ENCODE data around the gene SPATS2.

SPATS2 gene

GRCh38 chr12:49556391-49557186, 189.3 kb downstream of the SPATS2 start:
- Histone ChIP-seq H3K9me2 (ENCODE audit: low read depth, low read length) (no peaks in the 10 kb centered on the region), H3K4me3 (ENCODE audit: low read depth, low read length, poor library complexity, severe bottlenecking) (no peak overlapping the region), H2AFZ (ENCODE audit: low read length) (no peak overlapping the region), H3K36me3 (ENCODE audit: insufficient read depth, low read length) (peaks cover 55% of the 10 kb centered on the region), H3K4me1 (ENCODE audit: insufficient read depth, low read length, severe bottlenecking) (no peaks in the 10 kb centered on the region), H4K20me1 (ENCODE audit: insufficient read depth, low read length) (no peaks in the 10 kb centered on the region), H3F3A (ENCODE audit: insufficient read depth, low read length) (no peaks in the 10 kb centered on the region), H3K27me3 (ENCODE audit: insufficient read depth, low read length) (no peaks in the 10 kb centered on the region), H3K4me2 (ENCODE audit: low read length) (no peak overlapping the region), H3K9me3 (ENCODE audit: low read length) (no peaks in the 10 kb centered on the region), H3K27ac (ENCODE audit: low read depth, low read length, poor library complexity, severe bottlenecking) (no peak overlapping the region), H3K9ac (ENCODE audit: low read length) (no peak overlapping the region), H3K79me2 (ENCODE audit: insufficient read depth, low read length) (no peaks in the 10 kb centered on the region)
- no peak for TF ChIP-seq CTCF (IDR thresholded peaks at IDR 0.05; ENCODE audit: low read length)
- TF ChIP-seq EZH2 (IDR thresholded peaks at IDR 0.05; ENCODE audit: borderline replicate concordance, low read length) = no peak

- no peaks in the 10 kb centered on the region for H3K9me3 ChIP-seq (ENCODE audit: low read length)
- H3K4me1 ChIP-seq (ENCODE audit: insufficient read depth, low read length, severe bottlenecking) = no peaks in the 10 kb centered on the region
- H4K20me1 ChIP-seq (ENCODE audit: insufficient read depth, low read length) = no peaks in the 10 kb centered on the region
- no peak for TF ChIP-seq EZH2 (IDR thresholded peaks at IDR 0.05; ENCODE audit: borderline replicate concordance, low read length)
- no peak for TF ChIP-seq CTCF (IDR thresholded peaks at IDR 0.05; ENCODE audit: low read length)
- no peaks in the 10 kb centered on the region for H3K9me2 ChIP-seq (ENCODE audit: low read depth, low read length)
- no peak overlapping the region for H3K4me2 ChIP-seq (ENCODE audit: low read length)
- H3K36me3 ChIP-seq (ENCODE audit: insufficient read depth, low read length) = peaks cover 62% of the 10 kb centered on the region
- H3K79me2 ChIP-seq (ENCODE audit: insufficient read depth, low read length) = no peaks in the 10 kb centered on the region
- H3K27ac ChIP-seq (ENCODE audit: low read depth, low read length, poor library complexity, severe bottlenecking) = no peak overlapping the region
- H2AFZ ChIP-seq (ENCODE audit: low read length) = no peak overlapping the region
- H3K4me3 ChIP-seq (ENCODE audit: low read depth, low read length, poor library complexity, severe bottlenecking) = no peak overlapping the region
- no peaks in the 10 kb centered on the region for H3K27me3 ChIP-seq (ENCODE audit: insufficient read depth, low read length)
- no peaks in the 10 kb centered on the region for H3F3A ChIP-seq (ENCODE audit: insufficient read depth, low read length)
- no peak overlapping the region for H3K9ac ChIP-seq (ENCODE audit: low read length)
Observed at GRCh38 chr12:49557187-49557916, 190.1 kb downstream of the SPATS2 start.

- no peaks in the 10 kb centered on the region for H3F3A ChIP-seq (ENCODE audit: insufficient read depth, low read length)
- no peak overlapping the region for H3K27ac ChIP-seq (ENCODE audit: low read depth, low read length, poor library complexity, severe bottlenecking)
- H4K20me1 ChIP-seq (ENCODE audit: insufficient read depth, low read length) = no peaks in the 10 kb centered on the region
- H3K36me3 ChIP-seq (ENCODE audit: insufficient read depth, low read length) = peaks cover 67% of the 10 kb centered on the region
- no peak overlapping the region for H2AFZ ChIP-seq (ENCODE audit: low read length)
- H3K4me3 ChIP-seq (ENCODE audit: low read depth, low read length, poor library complexity, severe bottlenecking) = no peak overlapping the region
- no peaks in the 10 kb centered on the region for H3K27me3 ChIP-seq (ENCODE audit: insufficient read depth, low read length)
- H3K9me3 ChIP-seq (ENCODE audit: low read length) = no peaks in the 10 kb centered on the region
- no peak overlapping the region for H3K9ac ChIP-seq (ENCODE audit: low read length)
- no peaks in the 10 kb centered on the region for H3K79me2 ChIP-seq (ENCODE audit: insufficient read depth, low read length)
- no peaks in the 10 kb centered on the region for H3K9me2 ChIP-seq (ENCODE audit: low read depth, low read length)
- no peaks in the 10 kb centered on the region for H3K4me1 ChIP-seq (ENCODE audit: insufficient read depth, low read length, severe bottlenecking)
- no peak overlapping the region for H3K4me2 ChIP-seq (ENCODE audit: low read length)
- TF ChIP-seq CTCF (IDR thresholded peaks at IDR 0.05; ENCODE audit: low read length) = peak; percentile 45; the same call in 1 of the 2 replicates
- TF ChIP-seq EZH2 (IDR thresholded peaks at IDR 0.05; ENCODE audit: borderline replicate concordance, low read length) = no peak
Observed at GRCh38 chr12:49557917-49558215, 190.6 kb downstream of the SPATS2 start.

All from OCI-LY1 (cell line).